Measurements from ENCODE around the gene CFAP74.

CFAP74 gene

DNA sequence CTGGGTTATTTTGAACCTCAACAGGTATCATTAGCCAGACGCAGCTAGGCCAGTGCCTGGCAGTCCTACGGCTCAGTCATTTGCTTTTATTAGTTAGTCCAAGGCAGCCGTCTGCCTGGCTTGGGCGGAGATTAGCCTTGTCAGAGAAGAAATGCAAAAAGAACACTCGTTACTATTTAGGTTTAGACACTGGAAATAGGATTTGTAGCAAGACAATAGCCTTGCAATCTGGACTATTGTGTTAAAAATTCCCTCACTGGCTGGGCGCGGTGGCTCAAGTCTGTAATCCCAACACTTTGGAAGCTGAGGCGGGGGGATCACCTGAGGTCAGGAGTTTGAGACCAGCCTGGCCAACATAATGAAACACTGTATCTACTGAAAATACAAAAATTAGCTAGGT, 35.7 kb upstream of the CFAP74 start:
- no peak for DNase-seq

DNA sequence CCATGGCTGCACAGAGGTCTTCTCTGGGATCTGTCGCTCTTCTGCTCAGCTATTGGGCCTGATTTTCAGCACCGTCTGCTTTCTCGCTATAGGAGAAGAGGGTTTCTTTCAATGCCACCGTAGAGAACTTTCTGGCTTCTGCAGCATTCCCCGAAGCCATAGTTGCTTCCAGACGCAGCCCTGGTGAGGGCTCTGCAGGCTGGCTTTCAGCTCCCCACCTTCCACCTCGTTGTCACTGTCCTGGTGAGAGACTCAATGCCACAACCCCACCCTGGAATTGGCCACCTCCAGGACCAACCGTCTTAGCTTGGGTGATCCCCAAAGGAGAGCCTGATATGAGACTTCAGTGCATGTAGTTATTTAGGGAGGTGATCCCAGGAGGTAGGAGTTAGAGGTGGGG, 34.6 kb upstream of the CFAP74 start:
- no peak for DNase-seq

DNA sequence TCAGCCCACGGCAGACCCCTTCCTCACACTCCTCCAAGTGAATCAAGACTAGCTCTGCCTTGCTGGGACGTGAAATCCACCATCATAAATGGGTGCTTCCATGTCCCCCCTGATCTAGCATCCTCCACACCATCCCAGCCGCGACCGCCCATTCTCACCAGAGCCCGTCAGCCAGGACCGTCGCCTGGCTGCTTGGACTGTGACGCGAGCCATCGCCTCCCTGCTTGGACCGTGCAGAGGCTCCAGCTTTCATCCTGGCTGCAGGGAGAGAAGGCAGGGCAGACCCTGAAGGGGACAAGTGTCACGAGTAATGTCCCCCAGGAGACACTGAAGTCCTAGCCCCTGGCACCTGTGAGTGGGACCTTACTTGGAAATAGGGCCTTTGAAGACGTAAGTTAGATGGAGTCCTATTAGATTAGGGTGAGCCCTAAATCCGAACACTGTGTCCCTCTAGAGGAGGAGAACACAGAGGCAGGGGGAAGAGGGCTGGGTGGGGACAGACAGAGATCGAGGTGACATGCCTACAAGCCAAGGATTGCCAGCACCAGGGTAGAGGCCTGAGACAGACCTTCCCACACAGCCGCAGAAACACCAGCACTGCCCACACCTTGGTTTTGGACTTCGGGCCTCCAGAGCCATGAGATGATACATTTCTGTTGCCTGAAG, 33.9 kb upstream of the CFAP74 start:
- DNase-seq, result no peak

- DNase-seq, result no peak
These were observed 32.7 kb upstream of the CFAP74 start for GRCh38 chr1:2036287-2036686.

- DNase-seq, result no peak
These were observed 29.6 kb upstream of the CFAP74 start for GRCh38 chr1:2033165-2033564.

DNA sequence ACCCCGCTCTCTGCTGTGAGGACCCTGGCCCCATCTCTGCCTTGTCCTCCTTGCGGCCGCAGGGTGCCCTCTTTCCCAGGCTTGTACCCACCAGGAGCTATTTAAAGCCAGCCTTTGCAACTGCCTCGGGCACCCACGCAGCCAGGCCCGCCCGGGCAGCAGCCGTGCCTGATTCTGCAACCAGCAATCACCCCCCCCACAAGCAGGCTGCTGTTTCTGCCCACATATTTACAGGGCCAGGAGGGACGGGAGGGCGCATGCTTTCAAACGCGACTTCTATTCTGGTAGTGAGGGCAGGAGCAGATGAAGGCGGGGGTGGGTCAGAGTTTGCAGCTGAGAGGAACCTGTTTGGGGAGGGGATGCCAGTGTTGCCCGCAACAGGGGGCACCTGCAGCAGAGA, 29.2 kb upstream of the CFAP74 start:
- DNase-seq, result no peak

GRCh38 chr1:2031546-2032540, 28.3 kb upstream of the CFAP74 start:
- DNase-seq, result no peak

GRCh38 chr1:2030076-2030871, 26.7 kb upstream of the CFAP74 start:
- DNase-seq, result no peak

- no peak for DNase-seq
These were observed 26.0 kb upstream of the CFAP74 start for GRCh38 chr1:2029561-2029960.

GRCh38 chr1:2028870-2029560, 25.4 kb upstream of the CFAP74 start:
- DNase-seq, result no peak

DNA sequence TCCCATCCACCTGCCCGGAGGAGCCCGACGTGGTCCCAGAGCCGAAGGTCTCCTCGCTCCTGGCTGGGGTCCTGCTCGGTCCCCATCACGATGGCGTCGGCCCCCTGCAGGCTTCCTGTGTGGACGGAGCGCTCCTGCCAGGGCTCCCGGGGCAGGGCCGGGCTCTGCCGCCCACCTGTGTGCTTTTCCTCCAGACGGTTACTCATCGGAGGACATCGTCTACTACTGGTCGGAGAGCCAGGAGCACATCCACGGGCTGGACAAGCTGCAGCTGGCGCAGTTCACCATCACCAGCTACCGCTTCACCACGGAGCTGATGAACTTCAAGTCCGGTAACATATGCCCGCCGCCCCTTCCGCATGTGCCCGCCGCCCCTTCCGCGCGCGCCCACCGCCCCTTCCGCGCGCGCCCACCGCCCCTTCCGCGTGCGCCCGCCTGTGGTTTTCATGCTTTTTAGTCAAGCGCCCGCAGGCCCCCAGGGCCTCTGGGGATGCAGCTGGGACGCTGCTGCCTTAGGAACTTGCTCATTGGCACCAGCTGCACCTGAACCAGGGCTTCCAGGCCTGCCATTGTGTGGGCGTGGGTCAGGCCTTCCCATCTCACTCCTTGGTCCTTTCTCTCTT, 24.5 kb upstream of the CFAP74 start:
- no peak for DNase-seq

GRCh38 chr1:2025491-2025981, 21.9 kb upstream of the CFAP74 start:
- no peak for DNase-seq

- no peak for DNase-seq
These were observed 21.3 kb upstream of the CFAP74 start for GRCh38 chr1:2024887-2025286.

DNA sequence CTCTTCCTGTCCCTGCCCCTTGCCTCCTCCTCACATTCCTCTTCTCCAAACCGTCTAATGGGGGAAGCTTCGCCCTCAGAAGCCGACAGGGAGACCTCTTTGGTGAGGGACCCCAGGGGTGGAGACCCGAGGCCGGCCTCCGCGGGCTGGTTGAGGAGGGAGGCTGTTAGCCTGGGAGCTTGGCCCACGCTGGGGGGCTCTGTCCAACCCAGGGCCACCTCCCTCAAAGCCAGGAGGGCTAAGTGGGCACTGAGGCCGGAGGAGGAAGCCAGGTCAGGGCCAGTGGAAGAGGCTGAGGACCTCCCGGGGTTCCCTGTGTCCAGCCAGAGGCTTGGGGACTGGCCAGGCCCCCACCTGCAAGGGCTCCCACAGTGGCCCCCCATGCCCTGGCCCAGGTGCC, 20.9 kb upstream of the CFAP74 start:
- no peak for DNase-seq

DNA sequence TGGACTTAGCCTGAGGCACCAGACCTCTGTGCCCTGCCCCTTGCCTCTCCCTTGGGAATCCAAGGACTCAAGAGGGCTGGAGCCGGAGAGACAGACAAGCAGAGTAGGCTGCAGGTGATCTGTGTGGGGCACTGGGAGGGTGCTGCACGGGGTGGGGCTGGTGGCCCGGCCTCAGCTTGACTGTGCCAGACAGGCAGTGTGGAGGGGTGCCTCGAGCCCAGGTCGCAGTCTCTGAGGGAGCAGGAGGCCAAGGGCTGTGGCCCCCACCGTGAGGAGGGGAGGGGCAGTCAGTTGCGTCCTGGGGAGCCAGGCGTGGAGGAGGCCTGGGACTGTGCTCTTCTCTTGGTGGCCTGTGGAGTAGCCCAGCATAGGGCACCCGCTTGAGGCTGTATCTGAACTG, 19.6 kb upstream of the CFAP74 start:
- no peak for DNase-seq

GRCh38 chr1:2022063-2022770, 18.6 kb upstream of the CFAP74 start:
- no peak for DNase-seq

- no peak for DNase-seq
These were observed 18.0 kb upstream of the CFAP74 start for GRCh38 chr1:2021550-2021949.

- no peak for DNase-seq
These were observed 16.7 kb upstream of the CFAP74 start for GRCh38 chr1:2020310-2020655.

- DNase-seq, result no peak
These were observed 16.2 kb upstream of the CFAP74 start for GRCh38 chr1:2019571-2020309.

GRCh38 chr1:2019172-2019543, 15.6 kb upstream of the CFAP74 start, which contains the start of gene GABRD:
Gene GABRD, plus strand, starts transcription at chr1:2019345. Its CDS starts 79 bp downstream, at chr1:2019424.
- DNase-seq, result no peak
